GM18517 (cell line): ENCODE measurements around the gene CYRIA.

Experiments used
- ATAC-seq: cut with Tn5 transposase; IDR thresholded peaks from one replicate; pipeline ENCODE4 v1.9.1; 2021; ENCODE audit warnings: mild to moderate bottlenecking, moderate library complexity; ENCODE audit not compliant: unreplicated experiment

Gene CYRIA

GRCh38 chr2:16652296-16653082 lies 13.1 kb downstream of the CYRIA start:
- ATAC-seq: no peak

GRCh38 chr2:16650287-16651249 lies 15.1 kb downstream of the CYRIA start:
- ATAC-seq: no peak

GRCh38 chr2:16649353-16650286 lies 16.0 kb downstream of the CYRIA start:
- no peak for ATAC-seq

GRCh38 chr2:16647992-16648617 lies 17.5 kb downstream of the CYRIA start:
- ATAC-seq: no peak

- ATAC-seq: no peak
Measured at GRCh38 chr2:16645775-16646559, 19.7 kb downstream of the CYRIA start.

DNA sequence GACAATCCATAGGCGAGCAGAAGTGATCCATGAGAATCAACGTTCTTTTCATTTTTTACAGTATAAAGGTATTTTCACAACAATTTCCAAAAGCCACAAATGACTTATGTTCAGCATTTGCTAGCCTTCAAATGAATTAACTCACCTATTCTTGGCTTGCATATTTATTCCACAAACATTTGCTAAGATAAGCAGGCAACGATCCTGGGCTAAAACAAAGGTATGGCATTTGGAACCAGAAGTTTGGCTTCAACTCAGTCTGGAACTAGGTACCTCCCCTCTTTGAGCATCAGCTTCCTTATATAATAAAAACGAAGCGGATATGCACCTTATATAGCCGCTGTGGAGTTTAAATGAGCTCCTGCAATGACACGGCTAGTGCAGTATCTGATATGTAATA lies 20.5 kb downstream of the CYRIA start:
- no peak for ATAC-seq

GRCh38 chr2:16644221-16644925 lies 21.3 kb downstream of the CYRIA start:
- ATAC-seq: no peak

DNA sequence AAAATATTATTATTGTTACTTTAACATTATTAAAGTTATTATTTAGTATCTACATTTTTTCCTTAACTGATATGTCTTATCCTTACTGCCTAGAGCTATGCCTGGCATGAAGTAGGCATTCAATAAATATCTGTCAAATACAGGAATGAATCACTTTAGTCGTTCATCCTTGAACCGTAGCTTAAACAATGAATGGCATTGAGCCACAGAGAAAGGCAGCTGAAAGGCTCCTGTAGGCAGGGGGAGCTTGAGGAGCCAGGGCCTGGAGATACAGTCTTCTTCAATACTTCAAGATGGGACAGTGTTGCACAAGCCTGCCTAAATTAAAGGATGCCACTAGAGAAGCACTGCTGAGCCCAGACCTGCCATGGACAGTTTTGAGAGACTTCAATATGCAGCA lies 22.5 kb downstream of the CYRIA start:
- no peak for ATAC-seq

GRCh38 chr2:16642088-16642487 lies 23.5 kb downstream of the CYRIA start:
- no peak for ATAC-seq

- no peak for ATAC-seq
Measured at GRCh38 chr2:16641509-16641908, 24.1 kb downstream of the CYRIA start.

- ATAC-seq: no peak
Measured at GRCh38 chr2:16640867-16641266, 24.8 kb downstream of the CYRIA start.

DNA sequence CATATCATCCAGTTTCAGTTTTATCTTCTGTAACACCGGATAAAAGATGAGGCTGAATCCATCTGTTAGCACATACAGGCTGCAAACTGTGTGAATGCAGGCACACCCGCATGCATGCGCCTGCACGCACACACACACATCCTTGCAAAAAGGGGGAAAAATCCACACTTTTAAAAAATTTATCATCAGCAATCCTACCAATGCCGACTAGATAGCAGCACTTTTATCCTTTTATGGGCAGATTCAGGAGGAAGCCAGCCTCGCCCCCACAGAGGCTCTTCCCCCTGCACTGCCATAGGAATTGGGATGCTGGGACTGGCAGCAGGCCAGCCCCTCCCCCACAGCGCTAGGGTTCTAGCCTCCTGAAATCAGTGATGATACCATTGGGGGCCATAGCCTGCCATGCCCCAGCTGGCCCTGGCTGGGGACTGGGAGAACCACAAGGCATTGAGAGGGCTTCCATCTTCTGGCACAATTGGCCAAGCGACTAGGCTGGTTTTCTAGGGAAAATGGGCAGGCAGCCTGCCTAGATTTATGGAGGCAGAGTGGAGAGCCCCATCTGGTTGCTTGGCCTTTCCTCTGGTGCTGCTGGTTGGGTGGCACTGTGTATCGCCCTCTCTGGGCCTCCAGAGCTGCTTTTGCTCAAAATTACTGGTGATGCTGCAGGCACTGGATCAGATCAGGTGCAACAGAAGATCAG lies 25.5 kb downstream of the CYRIA start:
- no peak for ATAC-seq

DNA sequence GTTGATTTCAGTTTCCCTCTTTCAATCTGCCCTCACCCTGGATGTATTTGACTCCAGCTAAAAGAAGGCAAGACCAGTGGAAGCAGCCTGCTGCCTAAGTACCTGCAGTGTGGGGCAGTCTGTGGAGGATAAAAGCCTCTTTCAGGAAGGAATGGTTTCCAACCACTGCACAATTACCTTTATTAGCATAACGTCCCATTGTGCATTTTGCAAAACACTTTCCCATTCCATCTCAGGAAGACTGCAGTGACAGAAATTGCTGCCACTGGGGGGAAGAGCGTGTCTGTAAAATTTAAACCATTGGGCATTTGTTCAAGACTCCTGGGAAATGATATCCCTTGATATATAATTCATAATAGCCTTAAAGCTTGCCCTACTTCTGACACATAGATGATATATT lies 26.2 kb downstream of the CYRIA start:
- no peak for ATAC-seq

DNA sequence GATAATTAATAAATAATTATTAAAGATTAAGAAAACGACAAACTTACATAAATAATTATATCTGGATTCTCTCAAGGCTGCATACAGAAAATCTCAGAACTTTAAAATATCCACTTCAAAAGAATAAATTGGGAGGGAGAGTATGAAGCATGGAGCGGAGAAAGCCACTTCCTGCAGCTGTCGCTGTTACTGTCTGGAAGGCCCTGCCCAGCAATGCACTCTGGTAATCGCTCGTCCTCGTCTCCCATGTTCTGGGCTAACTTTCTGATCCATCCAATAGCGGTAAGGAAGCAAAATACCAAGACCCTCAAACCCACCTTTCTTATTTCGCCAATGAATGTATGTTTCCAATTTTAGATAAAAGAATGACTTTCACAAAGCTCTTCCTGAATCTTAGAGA lies 26.7 kb downstream of the CYRIA start:
- no peak for ATAC-seq

GRCh38 chr2:16637304-16637703 lies 28.3 kb downstream of the CYRIA start:
- ATAC-seq: no peak

- ATAC-seq: no peak
Measured at GRCh38 chr2:16635791-16636699, 29.6 kb downstream of the CYRIA start.
